ENCODE measurements around the gene CORO1A. TPM values are rescaled to one million over a fixed set of nuclear protein-coding genes. Genes with fewer than 3 reads are reported as not detected.

The CORO1A gene
- total and polyA plus RNA-seq, 2 experiments from 2014 or later: 10.2 to 23.5 TPM

- TF ChIP-seq ZNF462 (CRISPR knock-in tag; IDR thresholded peaks at IDR 0.05) (no peak), STAT1 (IDR thresholded peaks at IDR 0.05; ENCODE audit: unreplicated experiment) (no peak)
These were observed 19.9 kb upstream of the CORO1A start (continued) for GRCh38 chr16:30163538-30163937.

GRCh38 chr16:30166202-30166902 lies 17.1 kb upstream of the CORO1A start:
- H3K4me1 ChIP-seq (ENCODE audit: insufficient read depth): no peaks in the 10 kb centered on the region
- no peak for TF ChIP-seq NANOG (IDR thresholded peaks at IDR 0.05; ENCODE audit: borderline replicate concordance)
- TF ChIP-seq CREB1 (CRISPR knock-in tag; IDR thresholded peaks at IDR 0.05; ENCODE audit: low read depth): no peak
- no peak for TF ChIP-seq ZNF114 (CRISPR knock-in tag; IDR thresholded peaks at IDR 0.05)
- no peak for TF ChIP-seq POLR2AphosphoS5 (IDR thresholded peaks at IDR 0.05; ENCODE audit: low read depth)
- TF ChIP-seq STAT1 (IDR thresholded peaks at IDR 0.05; ENCODE audit: unreplicated experiment): no peak
- no peak for TF ChIP-seq EZH2phosphoT487 (IDR thresholded peaks at IDR 0.05; ENCODE audit: unreplicated experiment)
- TF ChIP-seq, protein P1, sequence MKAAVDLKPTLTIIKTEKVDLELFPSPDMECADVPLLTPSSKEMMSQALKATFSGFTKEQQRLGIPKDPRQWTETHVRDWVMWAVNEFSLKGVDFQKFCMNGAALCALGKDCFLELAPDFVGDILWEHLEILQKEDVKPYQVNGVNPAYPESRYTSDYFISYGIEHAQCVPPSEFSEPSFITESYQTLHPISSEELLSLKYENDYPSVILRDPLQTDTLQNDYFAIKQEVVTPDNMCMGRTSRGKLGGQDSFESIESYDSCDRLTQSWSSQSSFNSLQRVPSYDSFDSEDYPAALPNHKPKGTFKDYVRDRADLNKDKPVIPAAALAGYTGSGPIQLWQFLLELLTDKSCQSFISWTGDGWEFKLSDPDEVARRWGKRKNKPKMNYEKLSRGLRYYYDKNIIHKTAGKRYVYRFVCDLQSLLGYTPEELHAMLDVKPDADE (IDR thresholded peaks at IDR 0.05): no peak
- TF ChIP-seq, protein P2, sequence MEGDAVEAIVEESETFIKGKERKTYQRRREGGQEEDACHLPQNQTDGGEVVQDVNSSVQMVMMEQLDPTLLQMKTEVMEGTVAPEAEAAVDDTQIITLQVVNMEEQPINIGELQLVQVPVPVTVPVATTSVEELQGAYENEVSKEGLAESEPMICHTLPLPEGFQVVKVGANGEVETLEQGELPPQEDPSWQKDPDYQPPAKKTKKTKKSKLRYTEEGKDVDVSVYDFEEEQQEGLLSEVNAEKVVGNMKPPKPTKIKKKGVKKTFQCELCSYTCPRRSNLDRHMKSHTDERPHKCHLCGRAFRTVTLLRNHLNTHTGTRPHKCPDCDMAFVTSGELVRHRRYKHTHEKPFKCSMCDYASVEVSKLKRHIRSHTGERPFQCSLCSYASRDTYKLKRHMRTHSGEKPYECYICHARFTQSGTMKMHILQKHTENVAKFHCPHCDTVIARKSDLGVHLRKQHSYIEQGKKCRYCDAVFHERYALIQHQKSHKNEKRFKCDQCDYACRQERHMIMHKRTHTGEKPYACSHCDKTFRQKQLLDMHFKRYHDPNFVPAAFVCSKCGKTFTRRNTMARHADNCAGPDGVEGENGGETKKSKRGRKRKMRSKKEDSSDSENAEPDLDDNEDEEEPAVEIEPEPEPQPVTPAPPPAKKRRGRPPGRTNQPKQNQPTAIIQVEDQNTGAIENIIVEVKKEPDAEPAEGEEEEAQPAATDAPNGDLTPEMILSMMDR (conservative IDR thresholded peaks at IDR 0.05; ENCODE audit: low read depth in 2 of 2): no peak
- no peak for TF ChIP-seq REST (IDR thresholded peaks at IDR 0.05; ENCODE audit: unreplicated experiment)
- TF ChIP-seq EZH2 (IDR thresholded peaks at IDR 0.05; ENCODE audit: low read depth, unreplicated experiment): no peak

More at GRCh38 chr16:30166202-30166902, 17.1 kb upstream of the CORO1A start:
- ATAC-seq (no peak), DNase-seq (ENCODE audit: low spot score) (no peak)
- no peak overlapping the region for H3K4me2 ChIP-seq
- no peaks in the 10 kb centered on the region for H3K27me3 ChIP-seq (ENCODE audit: insufficient read depth)
- Mint-ChIP-seq H3K27me3 (ENCODE audit: insufficient read depth, low read depth, poor library complexity) (peaks cover 6% of the 10 kb centered on the region), H3K36me3 (ENCODE audit: low read depth) (peaks cover 3% of the 10 kb centered on the region), H3K4me1 (no peaks in the 10 kb centered on the region), H3K9me3 (peaks cover 15% of the 10 kb centered on the region), H3K4me3 (no peak overlapping the region), H3K27ac (no peak overlapping the region)
- H2AFZ ChIP-seq: no peak overlapping the region
- H3K9me2 ChIP-seq (ENCODE audit: insufficient read depth): no peaks in the 10 kb centered on the region
- no peaks in the 10 kb centered on the region for H3K36me3 ChIP-seq (ENCODE audit: insufficient read depth)
- H3K4me3 ChIP-seq: no peak overlapping the region
- H3K27ac ChIP-seq (ENCODE audit: low read depth): no peak overlapping the region
- no peaks in the 10 kb centered on the region for H3F3A ChIP-seq (replicated peaks; ENCODE audit: low read depth)
- H4K20me1 ChIP-seq (replicated peaks; ENCODE audit: insufficient read depth): no peaks in the 10 kb centered on the region
- no peaks in the 10 kb centered on the region for H3K79me2 ChIP-seq (replicated peaks; ENCODE audit: insufficient read depth)

Data from GM23338 (cell line).